K562 (cell line): ENCODE data around the gene ANXA2. TPM values are rescaled to one million over a fixed set of nuclear protein-coding genes. Genes with fewer than 3 reads are reported as not detected.

ENCODE experiments used
- polyA plus RNA-seq, 8 experiments: library from polyadenylated mRNA; depleted of rRNA in 4 of 8; stranded (reverse) in 5 of 8; unstranded in 3 of 8; fragments of >200 nt; fragmentation: Nextera tagmentation in 2 of 8; fragmentation: Illumina TruSeq in 1 of 8; extraction: Ambion mirVana in 2 of 8; extraction: Trizol in 1 of 8; gene quantifications; 2 replicates each; pipeline versions ENCODE4 v1.2.1 to v1.2.3, GENCODE V29; 2011 to 2014; ENCODE audit warnings: inconsistent platforms in 1 of 8, missing spikeins in 1 of 8
- small RNA-seq: library from RNA; depleted of rRNA; stranded (forward); fragments of <200 nt; gene quantifications from one replicate; pipeline ENCODE3, GENCODE V24; 2014
- total RNA-seq, 7 experiments: library from RNA; depleted of rRNA in 6 of 7; stranded (reverse); fragments of >200 nt in 6 of 7; fragmentation: Illumina TruSeq in 2 of 7; extraction: Trizol in 2 of 7; gene quantifications; 2 replicates each; pipeline versions ENCODE4 v1.2.1 to v1.2.3, GENCODE V29; 2011 to 2021; ENCODE audit warnings: low replicate concordance in 1 of 7

Gene ANXA2
- total and polyA plus RNA-seq, 9 of the 15 experiments (the other 6 are each of a cell fraction or from before 2014, with no cell fraction given): 301 to 1,102 (median 452) TPM

Small RNAs within 50 kb of the gene (small RNA-seq; reads per million reads assigned to genes)
- not detected for gene AC087385.3

Other genes with a start within 250 kb of the ANXA2 start
- gene ICE2, start 81.2 kb upstream of the ANXA2 start, total RNA-seq (2014; rRNA removed): 26.6 and 31.0 TPM in 2 replicates
- gene ICE2, start 81.2 kb upstream of the ANXA2 start, total RNA-seq (2014; rRNA removed; fragmentation: Illumina TruSeq; extraction: Trizol): 58.1 and 67.9 TPM in 2 replicates
- gene ICE2, start 81.2 kb upstream of the ANXA2 start, total RNA-seq (2015; rRNA removed; fragmentation: Illumina TruSeq; extraction: Trizol): 51.4 and 59.4 TPM in 2 replicates
- 63.7 and 69.7 TPM in 2 replicates for gene ICE2, start 81.2 kb upstream of the ANXA2 start, total RNA-seq (2021)
- gene ICE2, start 81.2 kb upstream of the ANXA2 start, polyA plus RNA-seq (2011; rRNA removed): 78.9 and 87.9 TPM in 2 replicates
- gene ICE2, start 81.2 kb upstream of the ANXA2 start, polyA plus RNA-seq (2014; fragmentation: Illumina TruSeq; extraction: Trizol): 58.7 and 62.6 TPM in 2 replicates
- 10 to 100 TPM; 21.8 to 31.7 TPM for gene ICE2, start 81.2 kb upstream of the ANXA2 start, polyA plus RNA-seq (2014; fragmentation: Nextera tagmentation; extraction: Ambion mirVana)
- gene ICE2, start 81.2 kb upstream of the ANXA2 start, polyA plus RNA-seq (2014; rRNA removed): 37.9 and 42.0 TPM in 2 replicates